HEK293 (cell line): Measurements from ENCODE around the gene LST1.

Experiments
- OVOL3 ChIP-seq: fragments of 450-650 bp; formaldehyde crosslinking; IDR thresholded peaks from 2 replicates; pipeline ENCODE4 v1.5.1; 2016; ENCODE audit warnings: missing biosample characterization, missing genetic modification characterization
- SP2 ChIP-seq: fragments of 450-650 bp; formaldehyde crosslinking; IDR thresholded peaks from 2 replicates; pipeline ENCODE4 v1.5.1; 2016; ENCODE audit warnings: missing biosample characterization, missing genetic modification characterization
- WT1 ChIP-seq: fragments of 450-650 bp; formaldehyde crosslinking; IDR thresholded peaks from 2 replicates; pipeline ENCODE4 v1.5.1; 2016; ENCODE audit warnings: missing biosample characterization, missing genetic modification characterization
- ZNF140 ChIP-seq: fragments of 450-650 bp; formaldehyde crosslinking; IDR thresholded peaks from 2 replicates; pipeline ENCODE4 v1.5.1; 2016; ENCODE audit warnings: missing biosample characterization, missing genetic modification characterization
- ZNF169 ChIP-seq: fragments of 450-650 bp; formaldehyde crosslinking; IDR thresholded peaks from 2 replicates; pipeline ENCODE4 v1.5.1; 2016; ENCODE audit warnings: missing biosample characterization, missing genetic modification characterization
- ZNF266 ChIP-seq: fragments of 450-650 bp; formaldehyde crosslinking; IDR thresholded peaks from 2 replicates; pipeline ENCODE4 v1.5.1; 2016; ENCODE audit warnings: missing biosample characterization, missing genetic modification characterization, low read depth
- ZNF341 ChIP-seq: fragments of 450-650 bp; formaldehyde crosslinking; IDR thresholded peaks from 2 replicates; pipeline ENCODE4; 2016; ENCODE audit warnings: low read depth, missing biosample characterization, missing genetic modification characterization
- ZNF514 ChIP-seq: fragments of 450-650 bp; formaldehyde crosslinking; IDR thresholded peaks from 2 replicates; pipeline ENCODE4 v1.5.1; 2016; ENCODE audit warnings: missing biosample characterization, missing genetic modification characterization
- ZNF544 ChIP-seq: fragments of 450-650 bp; formaldehyde crosslinking; IDR thresholded peaks from 2 replicates; pipeline ENCODE4 v1.5.0; 2017; ENCODE audit warnings: missing biosample characterization, missing genetic modification characterization
- ZNF549 ChIP-seq: fragments of 450-650 bp; IDR thresholded peaks from 2 replicates; pipeline ENCODE4 v1.5.1; 2018; ENCODE audit warnings: missing biosample characterization, missing genetic modification characterization, mild to moderate bottlenecking, inconsistent platforms, moderate library complexity
- ZNF701 ChIP-seq: fragments of 450-650 bp; formaldehyde crosslinking; IDR thresholded peaks from 2 replicates; pipeline ENCODE4 v1.5.1; 2016; ENCODE audit warnings: missing biosample characterization, missing genetic modification characterization
- ZNF791 ChIP-seq: fragments of 450-650 bp; formaldehyde crosslinking; IDR thresholded peaks from 2 replicates; pipeline ENCODE4 v1.5.1; 2016; ENCODE audit warnings: missing biosample characterization, missing genetic modification characterization
- ZNF837 ChIP-seq: fragments of 450-650 bp; formaldehyde crosslinking; IDR thresholded peaks from 2 replicates; pipeline ENCODE4 v1.5.1; 2016; ENCODE audit warnings: missing biosample characterization, missing genetic modification characterization
- TF ChIP-seq, protein P1 (sequence below): fragments of 450-650 bp; formaldehyde crosslinking; IDR thresholded peaks from 2 replicates; pipeline ENCODE4 v1.5.1; 2016; ENCODE audit warnings: missing biosample characterization, missing genetic modification characterization
- TF ChIP-seq, protein P2 (sequence below): fragments of 450-650 bp; formaldehyde crosslinking; IDR thresholded peaks from 2 replicates; pipeline ENCODE4 v1.5.1; 2017; ENCODE audit warnings: missing biosample characterization, mild to moderate bottlenecking, missing genetic modification characterization, moderate library complexity
- TF ChIP-seq, protein P3 (sequence below): fragments of 450-650 bp; formaldehyde crosslinking; IDR thresholded peaks from 2 replicates; pipeline ENCODE4 v1.5.1; 2016; ENCODE audit warnings: missing biosample characterization, missing genetic modification characterization
- TF ChIP-seq, protein P4 (sequence below): fragments of 450-650 bp; formaldehyde crosslinking; IDR thresholded peaks from 2 replicates; pipeline ENCODE4 v1.5.1; 2017; ENCODE audit warnings: missing biosample characterization, missing genetic modification characterization
- TF ChIP-seq, protein P5 (sequence below): fragments of 450-650 bp; formaldehyde crosslinking; IDR thresholded peaks from 2 replicates; pipeline ENCODE4 v1.5.1; 2016; ENCODE audit warnings: missing biosample characterization, missing genetic modification characterization
- TF ChIP-seq, protein P6 (sequence below): fragments of 450-650 bp; formaldehyde crosslinking; IDR thresholded peaks from 2 replicates; pipeline ENCODE4 v1.5.1; 2016; ENCODE audit warnings: missing biosample characterization, missing genetic modification characterization, borderline replicate concordance
- TF ChIP-seq, protein P7 (sequence below): fragments of 450-650 bp; formaldehyde crosslinking; IDR thresholded peaks from 2 replicates; pipeline ENCODE4 v1.5.1; 2016; ENCODE audit warnings: missing biosample characterization, missing genetic modification characterization
- TF ChIP-seq, protein P8 (sequence below): fragments of 450-650 bp; formaldehyde crosslinking; IDR thresholded peaks from 2 replicates; pipeline ENCODE4 v1.5.1; 2016; ENCODE audit warnings: missing biosample characterization, missing genetic modification characterization

Gene LST1

DNA sequence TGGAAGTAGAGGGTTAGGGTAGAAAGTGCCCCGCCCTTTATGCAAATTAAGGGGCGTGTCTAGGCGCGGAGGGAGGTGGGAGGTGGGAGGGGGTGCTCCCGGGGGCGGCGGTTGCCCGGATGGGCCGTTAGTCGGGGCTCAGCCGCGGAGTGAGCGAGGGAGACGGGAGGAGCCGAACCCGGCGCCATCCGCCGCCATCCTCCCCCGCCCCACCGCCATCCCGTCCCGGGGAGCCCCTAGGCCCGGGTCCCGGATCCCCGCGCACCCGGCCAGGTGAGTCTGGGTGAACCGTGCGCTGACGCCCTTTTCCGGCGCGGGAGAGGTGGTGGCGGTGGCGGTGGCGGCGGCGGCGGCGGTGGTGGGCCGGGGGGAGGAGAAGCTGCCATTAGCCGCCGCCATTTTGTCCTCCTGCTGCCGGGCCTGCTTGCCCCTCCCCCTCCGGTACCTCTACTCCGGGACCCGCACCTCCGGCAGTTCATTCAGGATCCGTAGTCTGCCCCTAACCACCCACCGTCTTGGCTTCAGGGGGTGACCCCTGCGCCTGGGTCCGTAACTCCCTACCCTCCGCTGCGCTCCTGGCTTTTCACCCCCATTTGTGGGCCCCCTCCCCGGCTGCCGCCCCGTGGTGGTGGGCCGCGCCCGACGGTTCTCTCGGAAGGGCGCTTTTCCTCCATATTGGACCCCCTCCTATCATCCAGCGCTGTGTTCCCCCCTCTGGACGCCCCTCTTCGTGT lies 34.7 kb downstream of the LST1 start, which contains the start of gene PRRC2A (continued):
- TF ChIP-seq, protein P1, sequence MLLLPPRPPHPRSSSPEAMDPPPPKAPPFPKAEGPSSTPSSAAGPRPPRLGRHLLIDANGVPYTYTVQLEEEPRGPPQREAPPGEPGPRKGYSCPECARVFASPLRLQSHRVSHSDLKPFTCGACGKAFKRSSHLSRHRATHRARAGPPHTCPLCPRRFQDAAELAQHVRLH (tag by site-specific recombination): no peak; the same call in 1 of the 2 replicates
- peak; percentile 31; the same call in 1 of the 2 replicates for TF ChIP-seq OVOL3 (tag by site-specific recombination)
- TF ChIP-seq, protein P2, sequence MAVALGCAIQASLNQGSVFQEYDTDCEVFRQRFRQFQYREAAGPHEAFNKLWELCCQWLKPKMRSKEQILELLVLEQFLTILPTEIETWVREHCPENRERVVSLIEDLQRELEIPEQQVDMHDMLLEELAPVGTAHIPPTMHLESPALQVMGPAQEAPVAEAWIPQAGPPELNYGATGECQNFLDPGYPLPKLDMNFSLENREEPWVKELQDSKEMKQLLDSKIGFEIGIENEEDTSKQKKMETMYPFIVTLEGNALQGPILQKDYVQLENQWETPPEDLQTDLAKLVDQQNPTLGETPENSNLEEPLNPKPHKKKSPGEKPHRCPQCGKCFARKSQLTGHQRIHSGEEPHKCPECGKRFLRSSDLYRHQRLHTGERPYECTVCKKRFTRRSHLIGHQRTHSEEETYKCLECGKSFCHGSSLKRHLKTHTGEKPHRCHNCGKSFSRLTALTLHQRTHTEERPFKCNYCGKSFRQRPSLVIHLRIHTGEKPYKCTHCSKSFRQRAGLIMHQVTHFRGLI: peak; percentile 37
- no peak for TF ChIP-seq ZNF140 (tag by site-specific recombination)
- TF ChIP-seq, protein P3, sequence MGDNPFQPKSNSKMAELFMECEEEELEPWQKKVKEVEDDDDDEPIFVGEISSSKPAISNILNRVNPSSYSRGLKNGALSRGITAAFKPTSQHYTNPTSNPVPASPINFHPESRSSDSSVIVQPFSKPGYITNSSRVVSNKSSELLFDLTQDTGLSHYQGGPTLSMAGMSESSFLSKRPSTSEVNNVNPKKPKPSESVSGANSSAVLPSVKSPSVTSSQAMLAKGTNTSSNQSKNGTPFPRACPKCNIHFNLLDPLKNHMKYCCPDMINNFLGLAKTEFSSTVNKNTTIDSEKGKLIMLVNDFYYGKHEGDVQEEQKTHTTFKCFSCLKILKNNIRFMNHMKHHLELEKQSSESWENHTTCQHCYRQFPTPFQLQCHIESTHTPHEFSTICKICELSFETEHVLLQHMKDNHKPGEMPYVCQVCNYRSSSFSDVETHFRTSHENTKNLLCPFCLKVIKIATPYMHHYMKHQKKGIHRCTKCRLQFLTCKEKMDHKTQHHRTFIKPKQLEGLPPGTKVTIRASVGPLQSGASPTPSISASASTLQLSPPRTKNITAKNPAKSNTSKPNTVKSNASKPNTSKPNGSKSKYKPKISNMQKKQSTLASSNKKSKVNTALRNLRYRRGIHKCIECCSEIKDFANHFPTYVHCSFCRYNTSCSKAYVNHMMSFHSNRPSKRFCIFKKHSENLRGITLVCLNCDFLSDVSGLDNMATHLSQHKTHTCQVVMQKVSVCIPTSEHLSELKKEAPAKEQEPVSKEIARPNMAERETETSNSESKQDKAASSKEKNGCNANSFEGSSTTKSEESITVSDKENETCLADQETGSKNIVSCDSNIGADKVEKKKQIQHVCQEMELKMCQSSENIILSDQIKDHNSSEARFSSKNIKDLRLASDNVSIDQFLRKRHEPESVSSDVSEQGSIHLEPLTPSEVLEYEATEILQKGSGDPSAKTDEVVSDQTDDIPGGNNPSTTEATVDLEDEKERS (tag by site-specific recombination): peak; percentile 89
- no peak for TF ChIP-seq ZNF791 (tag by site-specific recombination)
- TF ChIP-seq ZNF514 (tag by site-specific recombination): no peak
- TF ChIP-seq, protein P4, sequence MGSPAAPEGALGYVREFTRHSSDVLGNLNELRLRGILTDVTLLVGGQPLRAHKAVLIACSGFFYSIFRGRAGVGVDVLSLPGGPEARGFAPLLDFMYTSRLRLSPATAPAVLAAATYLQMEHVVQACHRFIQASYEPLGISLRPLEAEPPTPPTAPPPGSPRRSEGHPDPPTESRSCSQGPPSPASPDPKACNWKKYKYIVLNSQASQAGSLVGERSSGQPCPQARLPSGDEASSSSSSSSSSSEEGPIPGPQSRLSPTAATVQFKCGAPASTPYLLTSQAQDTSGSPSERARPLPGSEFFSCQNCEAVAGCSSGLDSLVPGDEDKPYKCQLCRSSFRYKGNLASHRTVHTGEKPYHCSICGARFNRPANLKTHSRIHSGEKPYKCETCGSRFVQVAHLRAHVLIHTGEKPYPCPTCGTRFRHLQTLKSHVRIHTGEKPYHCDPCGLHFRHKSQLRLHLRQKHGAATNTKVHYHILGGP (tag by site-specific recombination): no peak
- peak; percentile 5; the same call in 1 of the 2 replicates for TF ChIP-seq SP2 (tag by site-specific recombination)
- TF ChIP-seq ZNF701 (tag by site-specific recombination): no peak
- no peak for TF ChIP-seq ZNF837 (tag by site-specific recombination)
- TF ChIP-seq, protein P5, sequence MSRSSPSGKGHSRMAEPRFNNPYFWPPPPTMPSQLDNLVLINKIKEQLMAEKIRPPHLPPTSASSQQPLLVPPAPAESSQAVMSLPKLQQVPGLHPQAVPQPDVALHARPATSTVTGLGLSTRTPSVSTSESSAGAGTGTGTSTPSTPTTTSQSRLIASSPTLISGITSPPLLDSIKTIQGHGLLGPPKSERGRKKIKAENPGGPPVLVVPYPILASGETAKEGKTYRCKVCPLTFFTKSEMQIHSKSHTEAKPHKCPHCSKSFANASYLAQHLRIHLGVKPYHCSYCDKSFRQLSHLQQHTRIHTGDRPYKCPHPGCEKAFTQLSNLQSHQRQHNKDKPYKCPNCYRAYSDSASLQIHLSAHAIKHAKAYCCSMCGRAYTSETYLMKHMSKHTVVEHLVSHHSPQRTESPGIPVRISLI (tag by site-specific recombination): no peak; the same call in 1 of the 2 replicates
- peak; percentile 70; the same call in 1 of the 2 replicates for TF ChIP-seq WT1 (tag by site-specific recombination)
- no peak for TF ChIP-seq ZNF266 (tag by site-specific recombination)
- TF ChIP-seq, protein P6, sequence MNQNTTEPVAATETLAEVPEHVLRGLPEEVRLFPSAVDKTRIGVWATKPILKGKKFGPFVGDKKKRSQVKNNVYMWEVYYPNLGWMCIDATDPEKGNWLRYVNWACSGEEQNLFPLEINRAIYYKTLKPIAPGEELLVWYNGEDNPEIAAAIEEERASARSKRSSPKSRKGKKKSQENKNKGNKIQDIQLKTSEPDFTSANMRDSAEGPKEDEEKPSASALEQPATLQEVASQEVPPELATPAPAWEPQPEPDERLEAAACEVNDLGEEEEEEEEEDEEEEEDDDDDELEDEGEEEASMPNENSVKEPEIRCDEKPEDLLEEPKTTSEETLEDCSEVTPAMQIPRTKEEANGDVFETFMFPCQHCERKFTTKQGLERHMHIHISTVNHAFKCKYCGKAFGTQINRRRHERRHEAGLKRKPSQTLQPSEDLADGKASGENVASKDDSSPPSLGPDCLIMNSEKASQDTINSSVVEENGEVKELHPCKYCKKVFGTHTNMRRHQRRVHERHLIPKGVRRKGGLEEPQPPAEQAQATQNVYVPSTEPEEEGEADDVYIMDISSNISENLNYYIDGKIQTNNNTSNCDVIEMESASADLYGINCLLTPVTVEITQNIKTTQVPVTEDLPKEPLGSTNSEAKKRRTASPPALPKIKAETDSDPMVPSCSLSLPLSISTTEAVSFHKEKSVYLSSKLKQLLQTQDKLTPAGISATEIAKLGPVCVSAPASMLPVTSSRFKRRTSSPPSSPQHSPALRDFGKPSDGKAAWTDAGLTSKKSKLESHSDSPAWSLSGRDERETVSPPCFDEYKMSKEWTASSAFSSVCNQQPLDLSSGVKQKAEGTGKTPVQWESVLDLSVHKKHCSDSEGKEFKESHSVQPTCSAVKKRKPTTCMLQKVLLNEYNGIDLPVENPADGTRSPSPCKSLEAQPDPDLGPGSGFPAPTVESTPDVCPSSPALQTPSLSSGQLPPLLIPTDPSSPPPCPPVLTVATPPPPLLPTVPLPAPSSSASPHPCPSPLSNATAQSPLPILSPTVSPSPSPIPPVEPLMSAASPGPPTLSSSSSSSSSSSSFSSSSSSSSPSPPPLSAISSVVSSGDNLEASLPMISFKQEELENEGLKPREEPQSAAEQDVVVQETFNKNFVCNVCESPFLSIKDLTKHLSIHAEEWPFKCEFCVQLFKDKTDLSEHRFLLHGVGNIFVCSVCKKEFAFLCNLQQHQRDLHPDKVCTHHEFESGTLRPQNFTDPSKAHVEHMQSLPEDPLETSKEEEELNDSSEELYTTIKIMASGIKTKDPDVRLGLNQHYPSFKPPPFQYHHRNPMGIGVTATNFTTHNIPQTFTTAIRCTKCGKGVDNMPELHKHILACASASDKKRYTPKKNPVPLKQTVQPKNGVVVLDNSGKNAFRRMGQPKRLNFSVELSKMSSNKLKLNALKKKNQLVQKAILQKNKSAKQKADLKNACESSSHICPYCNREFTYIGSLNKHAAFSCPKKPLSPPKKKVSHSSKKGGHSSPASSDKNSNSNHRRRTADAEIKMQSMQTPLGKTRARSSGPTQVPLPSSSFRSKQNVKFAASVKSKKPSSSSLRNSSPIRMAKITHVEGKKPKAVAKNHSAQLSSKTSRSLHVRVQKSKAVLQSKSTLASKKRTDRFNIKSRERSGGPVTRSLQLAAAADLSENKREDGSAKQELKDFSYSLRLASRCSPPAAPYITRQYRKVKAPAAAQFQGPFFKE: no peak
- TF ChIP-seq, protein P7, sequence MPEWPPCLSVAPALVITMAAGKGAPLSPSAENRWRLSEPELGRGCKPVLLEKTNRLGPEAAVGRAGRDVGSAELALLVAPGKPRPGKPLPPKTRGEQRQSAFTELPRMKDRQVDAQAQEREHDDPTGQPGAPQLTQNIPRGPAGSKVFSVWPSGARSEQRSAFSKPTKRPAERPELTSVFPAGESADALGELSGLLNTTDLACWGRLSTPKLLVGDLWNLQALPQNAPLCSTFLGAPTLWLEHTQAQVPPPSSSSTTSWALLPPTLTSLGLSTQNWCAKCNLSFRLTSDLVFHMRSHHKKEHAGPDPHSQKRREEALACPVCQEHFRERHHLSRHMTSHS (tag by site-specific recombination): peak; percentile 51; the same call in 1 of the 2 replicates
- no peak for TF ChIP-seq ZNF549
- no peak for TF ChIP-seq ZNF169 (tag by site-specific recombination)
- TF ChIP-seq, protein P8, sequence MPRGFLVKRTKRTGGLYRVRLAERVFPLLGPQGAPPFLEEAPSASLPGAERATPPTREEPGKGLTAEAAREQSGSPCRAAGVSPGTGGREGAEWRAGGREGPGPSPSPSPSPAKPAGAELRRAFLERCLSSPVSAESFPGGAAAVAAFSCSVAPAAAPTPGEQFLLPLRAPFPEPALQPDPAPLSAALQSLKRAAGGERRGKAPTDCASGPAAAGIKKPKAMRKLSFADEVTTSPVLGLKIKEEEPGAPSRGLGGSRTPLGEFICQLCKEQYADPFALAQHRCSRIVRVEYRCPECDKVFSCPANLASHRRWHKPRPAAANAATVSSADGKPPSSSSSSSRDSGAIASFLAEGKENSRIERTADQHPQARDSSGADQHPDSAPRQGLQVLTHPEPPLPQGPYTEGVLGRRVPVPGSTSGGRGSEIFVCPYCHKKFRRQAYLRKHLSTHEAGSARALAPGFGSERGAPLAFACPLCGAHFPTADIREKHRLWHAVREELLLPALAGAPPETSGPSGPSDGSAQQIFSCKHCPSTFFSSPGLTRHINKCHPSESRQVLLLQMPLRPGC (tag by site-specific recombination): peak; percentile 79; the same call in 1 of the 2 replicates
- TF ChIP-seq ZNF341 (tag by site-specific recombination): peak; percentile 94
- no peak for TF ChIP-seq ZNF544 (tag by site-specific recombination)
